OCI-LY3 (cell line): ENCODE results near the gene KLHL29.

Source experiments
- EZH2phosphoT487 ChIP-seq: fragments of 200-600 bp; shearing (Covaris generic); IDR thresholded peaks from 2 replicates; pipeline ENCODE4 v1.6.1; 2018; ENCODE audit warnings: antibody characterized with exemption, mixed run types, low read depth
- TF ChIP-seq, protein P1 (sequence below): fragments of 200-600, 300-600 bp; sonication (generic); IDR thresholded peaks from 2 replicates; pipeline ENCODE4 v1.5.1; 2014; ENCODE audit warnings: antibody characterized with exemption, low read length, low read depth

GRCh38 chr2:23546913-23547312 lies 161.9 kb downstream of the KLHL29 start:
- TF ChIP-seq, protein P1, sequence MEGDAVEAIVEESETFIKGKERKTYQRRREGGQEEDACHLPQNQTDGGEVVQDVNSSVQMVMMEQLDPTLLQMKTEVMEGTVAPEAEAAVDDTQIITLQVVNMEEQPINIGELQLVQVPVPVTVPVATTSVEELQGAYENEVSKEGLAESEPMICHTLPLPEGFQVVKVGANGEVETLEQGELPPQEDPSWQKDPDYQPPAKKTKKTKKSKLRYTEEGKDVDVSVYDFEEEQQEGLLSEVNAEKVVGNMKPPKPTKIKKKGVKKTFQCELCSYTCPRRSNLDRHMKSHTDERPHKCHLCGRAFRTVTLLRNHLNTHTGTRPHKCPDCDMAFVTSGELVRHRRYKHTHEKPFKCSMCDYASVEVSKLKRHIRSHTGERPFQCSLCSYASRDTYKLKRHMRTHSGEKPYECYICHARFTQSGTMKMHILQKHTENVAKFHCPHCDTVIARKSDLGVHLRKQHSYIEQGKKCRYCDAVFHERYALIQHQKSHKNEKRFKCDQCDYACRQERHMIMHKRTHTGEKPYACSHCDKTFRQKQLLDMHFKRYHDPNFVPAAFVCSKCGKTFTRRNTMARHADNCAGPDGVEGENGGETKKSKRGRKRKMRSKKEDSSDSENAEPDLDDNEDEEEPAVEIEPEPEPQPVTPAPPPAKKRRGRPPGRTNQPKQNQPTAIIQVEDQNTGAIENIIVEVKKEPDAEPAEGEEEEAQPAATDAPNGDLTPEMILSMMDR, result no peak
- no peak for TF ChIP-seq EZH2phosphoT487
